OCI-LY3 (cell line): ENCODE results near the gene CDK7.

Experiments
- EZH2phosphoT487 ChIP-seq: fragments of 200-600 bp; shearing (Covaris generic); IDR thresholded peaks from 2 replicates; pipeline ENCODE4 v1.6.1; 2018; ENCODE audit warnings: antibody characterized with exemption, mixed run types, low read depth
- TF ChIP-seq, protein P1 (sequence below): fragments of 200-600, 300-600 bp; sonication (generic); IDR thresholded peaks from 2 replicates; pipeline ENCODE4 v1.5.1; 2014; ENCODE audit warnings: antibody characterized with exemption, low read length, low read depth

GRCh38 chr5:69237877-69238276 is 3.2 kb downstream of the CDK7 start:
- TF ChIP-seq, protein P1, sequence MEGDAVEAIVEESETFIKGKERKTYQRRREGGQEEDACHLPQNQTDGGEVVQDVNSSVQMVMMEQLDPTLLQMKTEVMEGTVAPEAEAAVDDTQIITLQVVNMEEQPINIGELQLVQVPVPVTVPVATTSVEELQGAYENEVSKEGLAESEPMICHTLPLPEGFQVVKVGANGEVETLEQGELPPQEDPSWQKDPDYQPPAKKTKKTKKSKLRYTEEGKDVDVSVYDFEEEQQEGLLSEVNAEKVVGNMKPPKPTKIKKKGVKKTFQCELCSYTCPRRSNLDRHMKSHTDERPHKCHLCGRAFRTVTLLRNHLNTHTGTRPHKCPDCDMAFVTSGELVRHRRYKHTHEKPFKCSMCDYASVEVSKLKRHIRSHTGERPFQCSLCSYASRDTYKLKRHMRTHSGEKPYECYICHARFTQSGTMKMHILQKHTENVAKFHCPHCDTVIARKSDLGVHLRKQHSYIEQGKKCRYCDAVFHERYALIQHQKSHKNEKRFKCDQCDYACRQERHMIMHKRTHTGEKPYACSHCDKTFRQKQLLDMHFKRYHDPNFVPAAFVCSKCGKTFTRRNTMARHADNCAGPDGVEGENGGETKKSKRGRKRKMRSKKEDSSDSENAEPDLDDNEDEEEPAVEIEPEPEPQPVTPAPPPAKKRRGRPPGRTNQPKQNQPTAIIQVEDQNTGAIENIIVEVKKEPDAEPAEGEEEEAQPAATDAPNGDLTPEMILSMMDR: no peak
- no peak for TF ChIP-seq EZH2phosphoT487
